Activated T-cell treated with anti-CD3 and anti-CD28 coated beads, Interleukin-2, amount 50 U/mL, for 24 hours (primary cell): ENCODE results near the gene SAP30BP.
A peak's percentile ranks its signal among the peaks of the same experiment; 100 is the strongest.

Source experiments
- DNase-seq: peaks from one replicate; pipeline ENCODE4 v3.0.0-alpha.2; 2020
- H3K27ac Mint-ChIP-seq: 2 replicates; pipeline ENCODE4 v1.8.0; 2020; ENCODE audit warnings: mild to moderate bottlenecking, mixed read lengths
- H3K27me3 Mint-ChIP-seq: 2 replicates; pipeline ENCODE4 v1.8.0; 2020; ENCODE audit warnings: mixed read lengths
- H3K36me3 Mint-ChIP-seq: 2 replicates; pipeline ENCODE4 v1.8.0; 2020; ENCODE audit warnings: low read depth, mixed read lengths
- H3K4me1 Mint-ChIP-seq: 2 replicates; pipeline ENCODE4 v1.8.0; 2020; ENCODE audit warnings: low read depth, mixed read lengths
- H3K4me3 Mint-ChIP-seq: 2 replicates; pipeline ENCODE4 v1.8.0; 2020; ENCODE audit warnings: mild to moderate bottlenecking, moderate library complexity, mixed read lengths
- H3K9me3 Mint-ChIP-seq: 2 replicates; pipeline ENCODE4 v1.8.0; 2020; ENCODE audit warnings: mixed read lengths

The SAP30BP gene

DNA sequence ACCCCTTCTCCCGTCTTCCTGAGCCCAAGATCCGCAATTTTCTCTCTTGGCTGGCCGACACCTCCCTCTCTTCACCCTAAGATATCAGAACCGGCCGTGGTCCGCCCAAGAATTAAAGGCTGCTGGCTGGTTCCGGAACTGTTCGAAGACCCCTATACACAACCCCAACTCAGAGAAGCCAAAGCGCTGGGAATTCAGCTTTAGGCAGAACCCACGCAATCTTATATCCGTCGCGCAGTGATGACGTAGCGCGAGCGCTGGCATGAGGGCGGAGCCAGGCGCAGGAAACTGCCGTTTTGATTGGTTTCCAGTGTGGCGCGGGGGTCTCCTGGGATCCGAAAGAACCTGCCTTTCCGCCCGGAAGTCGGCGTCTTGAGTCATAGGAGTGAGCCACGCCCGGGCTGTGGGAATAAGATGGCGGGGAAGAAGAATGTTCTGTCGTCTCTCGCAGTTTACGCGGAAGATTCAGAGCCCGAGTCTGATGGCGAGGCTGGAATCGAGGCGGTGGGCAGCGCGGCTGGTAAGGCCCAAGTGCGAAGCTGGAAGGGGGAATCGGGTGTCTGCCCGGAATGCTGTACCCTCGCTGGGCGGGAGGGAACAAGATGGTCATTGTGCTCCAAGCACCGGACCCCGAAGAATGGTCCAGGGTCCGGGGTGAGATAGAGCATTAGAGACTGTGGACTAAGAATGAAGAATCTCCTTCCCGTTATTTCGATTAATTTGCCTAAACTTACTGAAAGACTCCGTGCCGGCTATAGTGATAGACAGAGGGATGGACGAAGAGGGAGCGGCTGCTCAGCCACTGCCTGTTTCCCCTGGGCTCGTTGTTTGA is at the start of gene SAP30BP, which contains the start of gene RECQL5:
Gene SAP30BP (plus strand): TSS at position 380 of the 832 bp plus-strand sequence. CDS start 35 bp downstream, at position 415.
Gene RECQL5 (minus strand): TSS at position 196 of the 832 bp plus-strand sequence. CDS start 597 bp downstream, outside the sequence.
- Mint-ChIP-seq H3K9me3 (no peaks in the 10 kb centered on the region), H3K27me3 (no peaks in the 10 kb centered on the region), H3K27ac (peak within 1 kb of the TSS; percentile 52), H3K4me3 (no peak within 1 kb of the TSS), H3K4me1 (peaks cover 37% of the 10 kb centered on the region), H3K36me3 (peaks cover 58% of the 10 kb centered on the region)
- peak; percentile 98 for DNase-seq

DNA sequence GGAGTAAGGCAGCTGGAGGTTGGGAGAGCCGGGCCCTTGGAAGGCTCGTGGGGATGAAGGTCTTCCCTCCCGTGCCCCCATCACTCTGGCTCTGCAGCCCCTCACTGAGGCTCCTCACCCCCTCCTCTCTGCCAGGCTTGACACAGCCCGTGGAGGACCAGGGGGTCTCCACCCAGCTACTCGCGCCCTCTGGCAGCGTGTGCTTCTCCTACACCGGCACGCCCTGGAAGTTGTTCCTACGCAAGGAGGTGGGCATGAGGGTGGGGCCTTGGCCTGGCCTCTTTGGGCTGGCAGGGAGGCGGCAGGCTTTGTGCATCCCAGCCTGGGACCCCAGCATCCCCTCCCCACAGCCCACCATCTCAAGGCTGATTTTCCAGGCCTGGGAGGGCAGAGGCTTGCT is 49.5 kb upstream of the SAP30BP start:
- DNase-seq = no peak
- no peaks in the 10 kb centered on the region for H3K9me3 Mint-ChIP-seq
- H3K27ac Mint-ChIP-seq = no peak overlapping the region
- H3K4me1 Mint-ChIP-seq = no peaks in the 10 kb centered on the region
- no peaks in the 10 kb centered on the region for H3K27me3 Mint-ChIP-seq
- H3K36me3 Mint-ChIP-seq = no peaks in the 10 kb centered on the region
- H3K4me3 Mint-ChIP-seq = no peak overlapping the region

DNA sequence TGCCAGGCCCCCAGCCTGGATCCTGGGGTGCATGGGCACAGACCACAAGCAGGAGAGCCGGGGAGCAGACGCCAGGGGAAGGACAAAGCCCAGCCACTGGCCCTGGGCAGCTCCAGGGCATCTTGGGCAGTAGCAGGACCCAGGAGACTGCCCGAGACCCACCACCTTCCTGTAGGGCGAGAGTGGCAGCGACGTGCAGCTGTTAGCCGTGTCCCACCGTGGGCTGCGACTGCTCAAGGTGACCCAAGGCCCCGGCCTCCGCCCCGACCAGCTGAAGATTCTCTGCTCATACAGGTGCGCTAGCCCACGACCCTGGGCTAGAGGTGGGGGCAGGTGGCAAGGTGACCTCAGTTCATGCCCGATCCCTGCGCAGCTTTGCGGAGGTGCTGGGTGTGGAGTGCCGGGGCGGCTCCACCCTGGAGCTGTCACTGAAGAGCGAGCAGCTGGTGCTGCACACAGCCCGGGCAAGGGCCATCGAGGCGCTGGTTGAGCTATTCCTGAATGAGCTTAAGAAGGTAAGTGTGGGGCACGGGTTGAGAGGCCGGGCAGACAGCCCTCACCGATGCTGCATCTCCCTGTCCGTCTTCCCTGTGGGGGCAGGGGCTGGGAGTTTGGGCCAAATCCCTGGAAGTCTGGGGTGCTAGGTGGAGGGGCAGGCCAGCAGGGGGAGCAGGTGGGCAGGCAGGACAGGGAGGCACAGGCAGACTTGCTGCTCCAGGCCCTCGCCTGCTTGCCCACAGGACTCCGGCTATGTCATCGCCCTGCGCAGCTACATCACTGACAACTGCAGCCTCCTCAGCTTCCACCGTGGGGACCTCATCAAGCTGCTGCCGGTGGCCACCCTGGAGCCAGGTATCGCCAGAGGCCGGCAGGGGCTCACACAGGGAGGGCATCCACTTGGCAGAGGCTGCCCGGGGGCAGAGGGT is 47.4 kb upstream of the SAP30BP start:
- H3K27ac Mint-ChIP-seq = no peak overlapping the region
- no peak for DNase-seq
- no peaks in the 10 kb centered on the region for H3K27me3 Mint-ChIP-seq
- H3K4me3 Mint-ChIP-seq = no peak overlapping the region
- no peaks in the 10 kb centered on the region for H3K9me3 Mint-ChIP-seq
- H3K4me1 Mint-ChIP-seq = no peaks in the 10 kb centered on the region
- H3K36me3 Mint-ChIP-seq = no peaks in the 10 kb centered on the region

DNA sequence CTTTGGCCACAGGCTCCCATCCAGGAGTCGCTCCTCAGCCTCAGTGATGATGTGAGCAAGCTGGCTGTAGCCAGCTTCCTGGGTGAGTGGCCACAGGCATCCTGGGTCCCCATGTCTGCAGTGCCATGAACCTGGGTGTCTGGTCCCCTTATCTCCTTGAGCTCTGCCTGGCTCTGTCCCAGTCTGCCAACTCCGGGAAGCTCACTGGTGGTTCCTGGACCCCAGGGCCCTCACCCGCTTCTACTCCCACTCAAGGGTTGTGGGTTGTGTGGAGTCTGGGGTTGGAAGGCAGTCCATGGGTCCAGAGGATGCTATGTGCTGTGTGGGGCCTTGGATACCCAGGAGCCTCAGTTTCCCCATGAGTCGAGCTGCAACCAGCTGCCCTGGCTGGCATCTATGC is 45.6 kb upstream of the SAP30BP start:
- Mint-ChIP-seq H3K36me3 (peaks cover 4% of the 10 kb centered on the region), H3K27ac (no peak overlapping the region), H3K4me3 (no peak overlapping the region), H3K9me3 (no peaks in the 10 kb centered on the region), H3K4me1 (no peaks in the 10 kb centered on the region), H3K27me3 (no peaks in the 10 kb centered on the region)
- DNase-seq = no peak

DNA sequence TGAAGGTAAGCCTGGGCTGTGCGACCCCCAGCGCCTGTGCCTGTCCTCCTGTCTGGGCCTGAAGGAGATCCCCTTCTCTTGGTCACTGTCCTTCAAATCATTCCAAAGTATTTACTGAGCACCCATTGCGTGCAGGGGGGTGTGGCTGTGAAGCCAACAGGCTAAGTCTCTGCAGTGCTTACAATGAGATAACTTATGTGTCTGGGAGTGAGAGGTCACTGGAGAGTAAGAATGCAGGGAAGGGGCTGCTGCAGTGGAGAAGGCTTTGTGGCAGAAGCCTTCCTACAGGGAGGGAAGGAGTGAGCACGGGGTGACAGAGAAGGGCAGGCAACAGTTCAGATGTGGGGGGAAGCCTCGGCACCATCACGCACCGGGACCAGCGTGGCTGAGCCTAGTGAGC is 45.1 kb upstream of the SAP30BP start:
- Mint-ChIP-seq H3K36me3 (peaks cover 9% of the 10 kb centered on the region), H3K27ac (peak overlapping the region; percentile 48), H3K4me3 (no peak overlapping the region), H3K27me3 (no peaks in the 10 kb centered on the region), H3K9me3 (no peaks in the 10 kb centered on the region), H3K4me1 (no peaks in the 10 kb centered on the region)
- no peak for DNase-seq

DNA sequence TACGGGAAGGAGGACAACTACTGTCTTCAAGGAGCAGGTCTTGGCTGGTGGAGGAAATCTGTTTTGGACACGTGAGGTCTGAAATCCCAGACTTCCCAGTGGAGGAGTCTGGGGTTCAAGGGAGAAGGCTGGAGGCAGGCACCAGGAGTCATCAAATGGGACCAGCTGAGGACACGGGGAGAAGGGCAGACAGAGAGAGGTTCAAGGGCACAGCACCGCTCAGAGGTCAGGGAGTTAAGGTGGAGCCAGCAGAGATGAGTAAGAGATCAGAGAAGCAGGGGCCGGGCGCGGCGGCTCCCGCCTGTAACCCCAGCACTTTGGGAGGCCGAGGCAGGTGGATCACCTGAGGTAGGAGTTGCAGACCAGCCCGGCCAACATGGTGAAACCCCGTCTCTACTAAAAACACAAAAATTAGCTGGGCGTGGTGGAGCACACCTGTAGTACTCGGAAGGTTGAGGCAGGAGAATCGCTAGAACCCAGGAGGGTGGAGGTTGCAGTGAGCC is 44.3 kb upstream of the SAP30BP start:
- H3K4me3 Mint-ChIP-seq = no peak overlapping the region
- no peaks in the 10 kb centered on the region for H3K27me3 Mint-ChIP-seq
- no peak for DNase-seq
- H3K4me1 Mint-ChIP-seq = no peaks in the 10 kb centered on the region
- H3K9me3 Mint-ChIP-seq = no peaks in the 10 kb centered on the region
- H3K36me3 Mint-ChIP-seq = peaks cover 13% of the 10 kb centered on the region
- H3K27ac Mint-ChIP-seq = no peak overlapping the region

DNA sequence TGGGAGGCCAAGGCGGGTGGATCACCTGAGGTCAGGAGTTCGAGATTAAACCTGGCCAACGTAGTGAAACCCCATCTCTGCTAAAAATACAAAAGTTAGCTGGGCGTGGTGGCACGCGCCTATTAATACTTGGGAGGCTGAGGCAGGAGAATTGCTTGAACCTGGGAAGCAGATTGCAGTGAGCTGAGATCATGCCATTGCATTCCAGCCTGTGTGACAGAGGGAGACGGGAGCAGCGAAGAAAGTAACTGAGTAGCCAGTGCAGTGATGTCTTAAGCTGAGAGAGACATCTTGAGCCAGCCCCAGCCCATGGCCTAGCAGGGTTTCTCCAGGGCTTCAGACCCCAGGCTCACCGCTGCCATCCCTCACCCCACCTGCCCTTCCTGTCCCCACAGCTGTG is 43.8 kb upstream of the SAP30BP start:
- H3K9me3 Mint-ChIP-seq = no peaks in the 10 kb centered on the region
- no peak for DNase-seq
- no peaks in the 10 kb centered on the region for H3K4me1 Mint-ChIP-seq
- peak overlapping the region; percentile 14 for H3K27ac Mint-ChIP-seq
- no peaks in the 10 kb centered on the region for H3K27me3 Mint-ChIP-seq
- peaks cover 13% of the 10 kb centered on the region for H3K36me3 Mint-ChIP-seq
- no peak overlapping the region for H3K4me3 Mint-ChIP-seq

DNA sequence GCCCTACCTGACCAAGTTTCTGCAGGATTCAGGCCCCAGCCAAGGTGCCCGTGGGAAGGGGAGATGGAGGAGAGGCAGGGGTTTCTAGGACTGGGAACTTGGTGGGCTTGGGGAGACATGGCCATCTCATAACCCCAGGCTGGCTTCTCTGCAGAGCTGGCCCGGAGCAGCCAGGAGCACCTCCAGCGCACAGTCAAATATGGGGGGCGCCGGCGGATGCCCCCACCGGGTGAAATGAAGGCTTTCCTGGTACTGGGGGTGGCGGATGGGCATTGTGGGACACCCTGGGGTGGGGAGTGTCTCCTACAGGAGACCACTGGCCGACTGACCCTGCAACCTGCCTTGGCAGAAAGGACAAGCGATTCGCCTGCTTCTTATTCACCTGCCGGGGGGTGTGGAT is 43.1 kb upstream of the SAP30BP start:
- Mint-ChIP-seq H3K36me3 (peaks cover 16% of the 10 kb centered on the region), H3K4me1 (no peaks in the 10 kb centered on the region), H3K27me3 (no peaks in the 10 kb centered on the region), H3K27ac (no peak overlapping the region), H3K9me3 (no peaks in the 10 kb centered on the region), H3K4me3 (no peak overlapping the region)
- no peak for DNase-seq

DNA sequence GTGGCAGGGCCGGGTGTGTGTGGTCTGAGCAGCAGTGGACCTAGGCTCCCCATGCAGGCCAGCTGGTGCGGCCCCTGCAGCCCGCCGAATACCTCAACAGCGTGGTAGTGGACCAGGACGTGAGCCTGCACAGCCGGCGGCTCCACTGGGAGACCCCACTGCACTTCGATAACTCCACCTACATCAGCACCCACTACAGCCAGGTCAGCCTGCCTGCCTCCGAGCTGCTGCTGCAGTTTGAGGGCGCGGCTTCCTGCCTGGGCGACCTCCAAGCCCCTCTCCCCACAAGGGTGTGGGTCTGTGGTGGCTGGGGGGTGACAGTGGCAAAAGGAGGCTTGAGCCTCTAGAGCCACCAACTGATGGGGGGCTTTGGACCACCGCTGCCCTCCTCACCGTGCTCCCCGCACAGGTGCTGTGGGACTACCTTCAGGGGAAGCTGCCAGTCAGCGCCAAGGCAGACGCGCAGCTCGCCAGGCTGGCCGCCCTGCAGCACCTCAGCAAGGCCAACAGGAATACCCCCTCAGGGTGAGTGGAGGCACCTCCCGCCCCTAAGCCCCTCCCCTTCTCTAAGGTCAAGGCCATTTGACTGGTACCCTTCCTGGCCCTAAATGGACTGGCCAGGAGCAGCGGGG is 42.3 kb upstream of the SAP30BP start:
- Mint-ChIP-seq H3K27me3 (no peaks in the 10 kb centered on the region), H3K36me3 (peaks cover 16% of the 10 kb centered on the region), H3K9me3 (no peaks in the 10 kb centered on the region), H3K4me3 (no peak overlapping the region), H3K27ac (no peak overlapping the region), H3K4me1 (no peaks in the 10 kb centered on the region)
- DNase-seq = no peak

DNA sequence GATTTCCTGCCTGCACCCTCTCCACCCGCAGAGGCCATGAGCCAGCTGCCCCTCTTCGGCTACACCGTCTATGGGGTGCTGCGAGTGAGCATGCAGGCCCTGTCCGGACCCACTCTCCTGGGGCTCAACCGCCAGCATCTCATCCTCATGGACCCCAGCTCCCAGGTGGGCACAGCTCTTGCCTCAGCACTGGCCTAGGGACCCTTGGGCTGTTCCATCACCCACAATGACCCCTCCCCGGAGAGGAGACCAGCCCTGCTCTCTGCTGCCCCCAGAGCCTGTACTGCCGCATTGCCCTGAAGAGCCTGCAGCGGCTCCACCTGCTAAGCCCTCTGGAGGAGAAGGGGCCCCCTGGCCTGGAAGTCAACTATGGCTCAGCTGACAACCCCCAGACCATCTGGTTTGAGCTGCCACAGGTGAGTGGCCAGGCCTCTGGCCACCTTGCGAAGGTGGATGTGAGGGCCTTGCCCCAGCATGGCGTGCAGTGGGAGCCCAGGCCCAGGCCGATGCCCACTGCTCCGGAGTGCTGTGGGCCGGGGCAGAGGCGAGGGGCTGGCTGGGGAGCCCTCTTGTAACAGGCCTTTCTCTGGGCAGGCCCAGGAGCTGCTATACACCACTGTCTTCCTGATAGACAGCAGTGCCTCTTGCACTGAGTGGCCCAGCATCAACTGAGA is 41.2 kb upstream of the SAP30BP start:
- Mint-ChIP-seq H3K9me3 (no peaks in the 10 kb centered on the region), H3K27ac (no peak overlapping the region), H3K4me3 (no peak overlapping the region), H3K4me1 (no peaks in the 10 kb centered on the region), H3K27me3 (no peaks in the 10 kb centered on the region), H3K36me3 (peaks cover 24% of the 10 kb centered on the region)
- peak; percentile 42 for DNase-seq

DNA sequence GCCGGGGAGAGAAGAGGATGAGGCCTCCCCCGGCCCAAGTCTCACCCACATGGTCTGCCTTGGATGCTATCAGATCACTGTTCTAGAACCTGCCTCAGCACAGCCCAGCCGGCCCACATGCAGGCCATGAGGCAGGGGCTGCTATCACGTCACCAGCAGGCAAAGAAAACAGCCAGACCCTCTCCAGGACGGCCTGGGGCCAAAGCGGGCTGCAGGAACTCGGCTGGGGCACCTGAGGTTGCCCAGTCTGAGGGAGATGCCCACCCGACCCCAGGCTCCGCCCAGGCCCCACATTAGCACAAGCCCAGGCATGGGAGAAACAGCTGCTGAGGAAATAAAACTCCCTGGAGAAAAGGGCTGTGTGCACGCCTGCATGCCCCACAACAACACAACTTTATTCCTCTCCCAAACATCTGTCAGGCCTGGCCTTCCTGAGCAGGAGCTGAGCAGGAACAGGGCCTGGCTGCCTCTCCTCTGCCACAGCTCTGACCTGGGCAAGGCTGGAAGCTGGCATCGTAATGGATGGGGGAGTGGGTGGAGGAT is 40.6 kb upstream of the SAP30BP start:
- no peaks in the 10 kb centered on the region for H3K27me3 Mint-ChIP-seq
- no peak overlapping the region for H3K27ac Mint-ChIP-seq
- no peaks in the 10 kb centered on the region for H3K9me3 Mint-ChIP-seq
- no peak overlapping the region for H3K4me3 Mint-ChIP-seq
- peaks cover 25% of the 10 kb centered on the region for H3K36me3 Mint-ChIP-seq
- DNase-seq = no peak
- H3K4me1 Mint-ChIP-seq = no peaks in the 10 kb centered on the region

DNA sequence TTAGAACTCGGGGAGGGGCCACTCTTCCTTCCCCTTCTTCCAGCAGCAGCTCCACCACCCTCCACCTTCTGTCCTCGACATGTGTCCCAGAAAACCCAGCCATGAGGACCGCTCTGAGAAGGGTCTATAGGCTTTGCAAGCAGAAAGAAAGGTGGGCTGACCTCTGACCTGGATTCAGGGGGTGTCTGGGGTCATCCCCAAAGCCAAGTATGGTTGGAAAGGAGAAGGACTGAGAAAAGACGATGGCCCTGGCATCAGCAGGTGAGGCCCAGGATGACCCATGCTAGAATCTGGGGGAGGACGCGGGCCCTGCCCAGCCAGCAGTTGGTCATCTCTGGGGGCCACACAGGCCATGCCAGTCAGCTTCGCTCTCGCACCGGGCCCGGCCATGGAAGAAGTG is 40.0 kb upstream of the SAP30BP start:
- DNase-seq = no peak
- H3K36me3 Mint-ChIP-seq = peaks cover 25% of the 10 kb centered on the region

DNA sequence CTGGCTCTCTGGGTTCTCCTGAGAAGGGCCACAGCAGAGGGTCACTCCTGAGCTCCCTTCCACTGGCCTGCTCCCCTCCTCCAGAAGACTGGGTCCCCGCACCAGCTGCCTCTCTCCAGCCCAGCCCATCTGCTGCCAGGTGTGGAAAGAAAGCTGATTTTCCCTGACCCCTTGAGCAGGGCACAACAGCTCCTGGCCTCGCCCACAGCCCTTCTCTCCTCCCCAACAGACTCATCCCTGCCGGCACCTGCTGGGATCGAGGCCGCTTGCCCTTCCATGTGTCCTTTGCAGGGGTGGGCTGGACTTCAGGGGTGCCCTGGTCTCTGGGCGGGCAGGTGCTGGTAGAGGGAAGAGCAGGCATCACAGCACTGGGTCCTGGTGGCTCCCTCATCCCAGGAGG is 38.7 kb upstream of the SAP30BP start:
- no peak for DNase-seq
- peaks cover 6% of the 10 kb centered on the region for H3K4me1 Mint-ChIP-seq
- H3K9me3 Mint-ChIP-seq = no peaks in the 10 kb centered on the region
- no peak overlapping the region for H3K4me3 Mint-ChIP-seq
- H3K36me3 Mint-ChIP-seq = peaks cover 25% of the 10 kb centered on the region
- H3K27ac Mint-ChIP-seq = peak overlapping the region; percentile 11
- no peaks in the 10 kb centered on the region for H3K27me3 Mint-ChIP-seq

More for the DNA sequence above, 40.0 kb upstream of the SAP30BP start:
- H3K4me1 Mint-ChIP-seq = no peaks in the 10 kb centered on the region
- no peak overlapping the region for H3K27ac Mint-ChIP-seq
- H3K27me3 Mint-ChIP-seq = no peaks in the 10 kb centered on the region
- H3K9me3 Mint-ChIP-seq = no peaks in the 10 kb centered on the region
- no peak overlapping the region for H3K4me3 Mint-ChIP-seq

DNA sequence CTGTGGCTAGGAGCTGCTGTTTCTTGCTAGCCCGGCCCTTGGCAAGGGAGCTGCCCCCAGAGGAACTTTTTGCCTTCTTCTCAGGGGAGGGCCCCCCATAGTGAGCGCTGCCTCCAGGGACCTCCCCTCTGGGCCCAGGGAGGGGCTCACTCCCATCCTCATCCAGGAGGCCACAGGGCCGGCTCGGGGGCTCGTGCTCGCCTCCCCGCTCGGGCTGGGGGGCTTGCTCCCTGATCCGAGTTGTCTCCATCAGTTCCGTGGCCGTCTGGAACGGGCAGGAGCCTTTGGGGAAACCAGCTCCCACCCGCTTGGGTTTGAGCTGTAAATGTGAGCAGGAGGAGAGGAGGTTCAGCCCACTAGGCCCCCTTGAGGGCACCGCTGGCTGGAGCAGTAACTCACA is 38.0 kb upstream of the SAP30BP start:
- H3K27me3 Mint-ChIP-seq = no peaks in the 10 kb centered on the region
- no peak for DNase-seq
- H3K27ac Mint-ChIP-seq = no peak overlapping the region
- no peak overlapping the region for H3K4me3 Mint-ChIP-seq
- H3K9me3 Mint-ChIP-seq = no peaks in the 10 kb centered on the region
- H3K4me1 Mint-ChIP-seq = peaks cover 10% of the 10 kb centered on the region
- H3K36me3 Mint-ChIP-seq = peaks cover 25% of the 10 kb centered on the region
